CD4-positive, alpha-beta T cell (primary cell): Measurements from ENCODE around the gene CBX2. TPM values are rescaled to one million over a fixed set of nuclear protein-coding genes. Genes with fewer than 3 reads are reported as not detected.

Experiments
- ATAC-seq: fragments of 200-7000 bp; cut with Tn5 transposase; one replicate; pipeline ENCODE4 v1.10.0; 2022; ENCODE audit warnings: mild to moderate bottlenecking; ENCODE audit not compliant: poor library complexity
- CTCF ChIA-PET: fragments of 350-600 bp; sonication (Branson Sonifier 250); formaldehyde crosslinking; loops from one replicate; lab custom pipeline; 2021; ENCODE audit warnings: antibody characterized with exemption, inconsistent platforms; lab: Charles Lee
- POLR2A ChIA-PET: fragments of 350-600 bp; sonication (Branson Sonifier 250); formaldehyde crosslinking; loops from one replicate; lab custom pipeline; 2021; ENCODE audit warnings: antibody characterized with exemption, inconsistent platforms; lab: Charles Lee
- DNase-seq, 14 experiments: peaks; one replicate each; pipeline ENCODE4 v3.0.0-alpha.2; 2013 to 2020; ENCODE audit warnings: mixed read lengths in 2 of 14
- H3K27ac ChIP-seq, 2 donors: one replicate each; pipeline versions ENCODE4 v1.5.1 to v1.7.0; 2013; ENCODE audit warnings: low read length in 2 of 2, low read depth in 1 of 2, mild to moderate bottlenecking in 1 of 2
- H3K27me3 ChIP-seq, 2 experiments: 1 replicate in 1 of 2; 2 replicates in 1 of 2; pipeline versions ENCODE4 v1.6.1 to v1.7.0; 2013; ENCODE audit warnings: low read length in 2 of 2, control low read depth in 1 of 2, mild to moderate bottlenecking in 1 of 2, moderate library complexity in 1 of 2; ENCODE audit not compliant: insufficient read depth in 2 of 2, control insufficient read depth in 1 of 2
- H3K36me3 ChIP-seq: one replicate; pipeline ENCODE4 v1.6.1; 2013; ENCODE audit warnings: low read length, control low read depth; ENCODE audit not compliant: insufficient read depth
- H3K4me1 ChIP-seq: one replicate; pipeline ENCODE4 v1.6.1; 2013; ENCODE audit warnings: low read length, control low read depth; ENCODE audit not compliant: insufficient read depth
- H3K4me3 ChIP-seq: one replicate; pipeline ENCODE4 v1.5.1; 2013; ENCODE audit warnings: mild to moderate bottlenecking, low read length, moderate library complexity
- H3K9me3 ChIP-seq, 2 experiments: 1 replicate in 1 of 2; 2 replicates in 1 of 2; pipeline versions ENCODE4 v1.6.1 to v1.7.0; 2013; ENCODE audit warnings: low read length in 2 of 2, mild to moderate bottlenecking in 2 of 2, control low read depth in 1 of 2, moderate library complexity in 1 of 2; ENCODE audit not compliant: control insufficient read depth in 1 of 2, insufficient read depth in 1 of 2
- H3K27ac Mint-ChIP-seq: one replicate; pipeline ENCODE4 v1.8.0; 2020; ENCODE audit warnings: mixed read lengths
- H3K27me3 Mint-ChIP-seq: one replicate; pipeline ENCODE4 v1.8.0; 2021; ENCODE audit warnings: mixed read lengths
- H3K36me3 Mint-ChIP-seq: one replicate; pipeline ENCODE4 v1.8.0; 2021; ENCODE audit warnings: low read depth, mixed read lengths
- H3K4me1 Mint-ChIP-seq: one replicate; pipeline ENCODE4 v1.8.0; 2021; ENCODE audit warnings: low read depth, mixed read lengths
- H3K4me3 Mint-ChIP-seq: one replicate; pipeline ENCODE4 v1.8.0; 2020; ENCODE audit warnings: mild to moderate bottlenecking, mixed read lengths
- H3K9me3 Mint-ChIP-seq: one replicate; pipeline ENCODE4 v1.8.0; 2020; ENCODE audit warnings: mixed read lengths
- intact Hi-C, 2 experiments: fragments of 100-400 bp; cut with DNase I in 1 of 2; cut with micrococcal nuclease in 1 of 2; formaldehyde crosslinking; loops; one replicate each; pipeline versions ENCODE4 v1.15.1 to v1.9.0; 2023 to 2025; cut with DNase I, micrococcal nuclease
- total RNA-seq, 174 experiments: library from RNA in 2 of 174; stranded (reverse) in 2 of 174; gene quantifications; one replicate each; pipeline ENCODE4 v1.2.3 and lab custom pipeline; 2021 to 2026
- TF ChIP-seq, protein P1 (sequence below): fragments of 200-600 bp; IDR thresholded peaks from one replicate; pipeline ENCODE4 v1.8.0; 2022; ENCODE audit warnings: antibody characterized with exemption, mild to moderate bottlenecking

CBX2 gene
- total RNA-seq, 2 experiments from 2014 or later, result 0.31 TPM; not detected in 1

DNA sequence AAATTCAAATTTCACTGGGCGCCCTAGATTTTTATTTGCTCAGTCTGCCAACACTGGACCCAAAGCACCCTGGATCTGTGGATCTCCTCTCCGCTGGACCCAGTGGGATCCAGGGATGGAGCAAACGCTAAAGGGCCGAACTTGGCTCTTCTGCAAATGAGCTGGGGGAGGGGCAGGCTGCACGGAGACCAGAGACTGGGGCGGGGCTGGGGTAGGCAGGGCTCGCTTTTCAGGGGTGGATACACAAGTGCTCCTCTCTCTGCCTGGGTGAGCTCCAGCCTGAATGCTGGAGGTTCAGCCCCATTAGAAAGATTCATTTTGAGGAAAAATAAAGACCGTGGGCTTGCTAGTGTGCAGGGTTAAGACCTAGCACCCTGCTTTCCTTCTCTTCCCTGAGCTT, 52.4 kb downstream of the CBX2 start:
- Mint-ChIP-seq H3K9me3 (no peaks in the 10 kb centered on the region), H3K36me3 (peaks cover 20% of the 10 kb centered on the region), H3K27me3 (peaks cover 12% of the 10 kb centered on the region), H3K4me3 (no peak overlapping the region), H3K27ac (no peak overlapping the region), H3K4me1 (peaks cover 23% of the 10 kb centered on the region)
- ChIA-PET POLR2A (interaction anchor here (3.6 kb wide), 1 partner anchor 9 kb away, joined by 11 read pairs; the partner anchor contains the start of gene CBX4), CTCF (no interaction called here)
- TF ChIP-seq, protein P1, sequence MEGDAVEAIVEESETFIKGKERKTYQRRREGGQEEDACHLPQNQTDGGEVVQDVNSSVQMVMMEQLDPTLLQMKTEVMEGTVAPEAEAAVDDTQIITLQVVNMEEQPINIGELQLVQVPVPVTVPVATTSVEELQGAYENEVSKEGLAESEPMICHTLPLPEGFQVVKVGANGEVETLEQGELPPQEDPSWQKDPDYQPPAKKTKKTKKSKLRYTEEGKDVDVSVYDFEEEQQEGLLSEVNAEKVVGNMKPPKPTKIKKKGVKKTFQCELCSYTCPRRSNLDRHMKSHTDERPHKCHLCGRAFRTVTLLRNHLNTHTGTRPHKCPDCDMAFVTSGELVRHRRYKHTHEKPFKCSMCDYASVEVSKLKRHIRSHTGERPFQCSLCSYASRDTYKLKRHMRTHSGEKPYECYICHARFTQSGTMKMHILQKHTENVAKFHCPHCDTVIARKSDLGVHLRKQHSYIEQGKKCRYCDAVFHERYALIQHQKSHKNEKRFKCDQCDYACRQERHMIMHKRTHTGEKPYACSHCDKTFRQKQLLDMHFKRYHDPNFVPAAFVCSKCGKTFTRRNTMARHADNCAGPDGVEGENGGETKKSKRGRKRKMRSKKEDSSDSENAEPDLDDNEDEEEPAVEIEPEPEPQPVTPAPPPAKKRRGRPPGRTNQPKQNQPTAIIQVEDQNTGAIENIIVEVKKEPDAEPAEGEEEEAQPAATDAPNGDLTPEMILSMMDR, result no peak
- Histone ChIP-seq H3K9me3 (no peaks in the 10 kb centered on the region), H3K27me3 (peaks cover 0 to 3% of the 10 kb centered on the region in 2 experiments), H3K27ac (no peak overlapping the region), H3K36me3 (peaks cover 24% of the 10 kb centered on the region), H3K4me1 (peaks cover 44% of the 10 kb centered on the region), H3K4me3 (no peak overlapping the region)
- ATAC-seq (no peak), DNase-seq (no peak)
- intact Hi-C loops, result no loop called here

DNA sequence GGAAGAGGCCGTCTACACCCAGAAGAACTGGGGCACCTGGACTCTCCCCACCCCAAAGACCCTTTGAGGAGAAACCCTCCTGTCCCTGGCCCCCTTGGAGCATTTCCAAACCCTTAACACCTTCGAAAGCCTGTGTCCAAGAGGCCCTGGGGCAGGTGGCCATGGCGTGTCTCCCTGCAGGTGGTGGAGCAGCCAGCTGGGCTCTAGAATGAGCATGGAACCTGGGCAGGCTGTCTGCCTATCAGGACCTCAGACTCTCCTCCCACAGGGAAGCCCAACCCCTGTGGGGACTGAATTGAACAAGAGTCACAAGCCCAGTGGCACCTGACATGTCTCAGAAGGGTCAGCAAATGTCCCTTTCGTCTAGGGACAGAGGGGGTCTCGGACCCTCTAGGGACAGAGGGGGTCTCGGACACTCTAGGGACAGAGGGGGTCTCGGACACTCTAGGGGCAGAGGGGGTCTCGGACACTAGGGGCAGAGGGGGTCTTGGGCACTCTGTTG, 52.9 kb downstream of the CBX2 start:
- Histone ChIP-seq H3K9me3 (no peaks in the 10 kb centered on the region), H3K27ac (no peak overlapping the region), H3K36me3 (peaks cover 29% of the 10 kb centered on the region), H3K4me3 (no peak overlapping the region), H3K27me3 (peaks cover 0 to 3% of the 10 kb centered on the region in 2 experiments), H3K4me1 (peaks cover 48% of the 10 kb centered on the region)
- ATAC-seq (no peak), DNase-seq (no peak)
- H3K27ac Mint-ChIP-seq, result no peak overlapping the region
- TF ChIP-seq, protein P1, result no peak
- ChIA-PET POLR2A (interaction anchor here (3.6 kb wide), 1 partner anchor 9 kb away, joined by 11 read pairs; the partner anchor contains the start of gene CBX4), CTCF (no interaction called here)
- no peak overlapping the region for H3K4me3 Mint-ChIP-seq
- peaks cover 9% of the 10 kb centered on the region for H3K27me3 Mint-ChIP-seq
- intact Hi-C loops, result no loop called here
- H3K9me3 Mint-ChIP-seq, result no peaks in the 10 kb centered on the region
- peaks cover 23% of the 10 kb centered on the region for H3K4me1 Mint-ChIP-seq
- H3K36me3 Mint-ChIP-seq, result peaks cover 25% of the 10 kb centered on the region

- intact Hi-C loops, result no loop called here
- no peak overlapping the region for H3K27ac ChIP-seq
- ChIA-PET POLR2A (interaction anchor here (3.6 kb wide), 1 partner anchor 8 kb away, joined by 11 read pairs; the partner anchor contains the start of gene CBX4), CTCF (no interaction called here)
- no peak overlapping the region for H3K4me3 ChIP-seq
- no peaks in the 10 kb centered on the region for H3K9me3 ChIP-seq
- TF ChIP-seq, protein P1, result no peak
- H3K4me1 ChIP-seq, result peaks cover 48% of the 10 kb centered on the region
- ATAC-seq (no peak), DNase-seq (no peak)
- Mint-ChIP-seq H3K27me3 (peaks cover 1% of the 10 kb centered on the region), H3K27ac (no peak overlapping the region), H3K4me3 (peak overlapping the region; percentile 45), H3K4me1 (peaks cover 19% of the 10 kb centered on the region), H3K9me3 (no peaks in the 10 kb centered on the region), H3K36me3 (peaks cover 28% of the 10 kb centered on the region)
- peaks cover 35% of the 10 kb centered on the region for H3K36me3 ChIP-seq
- no peaks in the 10 kb centered on the region for H3K27me3 ChIP-seq
Observed at GRCh38 chr17:79831265-79832217, 53.6 kb downstream of the CBX2 start.
